ENCODE measurements around the gene CAPN5.

The CAPN5 gene

DNA sequence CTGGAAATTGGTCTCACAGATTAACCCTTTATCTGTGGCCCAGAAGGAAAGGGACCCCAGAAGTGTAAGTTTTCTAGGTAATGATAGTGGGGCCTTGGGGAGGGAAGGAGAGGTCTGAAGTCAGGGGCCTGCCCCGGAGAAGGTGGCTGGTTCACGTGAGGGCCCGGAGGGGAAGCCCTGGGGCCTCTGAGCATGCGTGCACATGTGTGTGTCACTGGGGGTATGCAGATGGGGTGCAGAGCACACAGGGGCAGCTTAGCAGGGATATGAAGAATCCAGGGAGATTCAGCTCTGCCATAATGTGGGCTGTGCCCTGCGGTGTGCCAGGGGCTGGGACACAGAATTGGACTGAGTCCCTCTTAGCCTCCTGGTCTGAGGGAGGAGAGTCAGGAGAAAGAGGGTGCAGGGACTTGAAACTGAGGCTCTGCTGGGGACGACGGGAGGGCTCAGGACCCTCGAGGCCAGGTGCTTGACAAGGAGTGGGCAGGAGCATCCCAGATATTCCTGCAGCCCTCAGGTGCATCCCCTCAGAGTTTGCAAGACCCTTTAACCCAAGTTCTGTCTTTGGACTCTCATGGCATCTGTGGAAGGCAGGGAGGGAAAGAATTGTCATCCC lies 76.7 kb downstream of the CAPN5 start:
- no peaks in the 10 kb centered on the region for H3K27me3 ChIP-seq (ENCODE audit: low read depth, low read length)
- no peak overlapping the region for H3K4me3 ChIP-seq (ENCODE audit: low read length)
- peaks cover 34% of the 10 kb centered on the region for H3K4me1 ChIP-seq (ENCODE audit: low read length)
- H2AFZ ChIP-seq (ENCODE audit: low read depth, low read length) = peak overlapping the region; percentile 35; the same call in 1 of the 2 replicates
- H4K20me1 ChIP-seq (ENCODE audit: insufficient read depth, low read length) = no peaks in the 10 kb centered on the region
- H3K9ac ChIP-seq (ENCODE audit: low read length) = no peak overlapping the region; the same call in 1 of the 2 replicates
- H3K36me3 ChIP-seq (replicated peaks; ENCODE audit: low read depth, low read length) = no peaks in the 10 kb centered on the region
- H3K4me2 ChIP-seq (ENCODE audit: low read length) = peak overlapping the region; percentile 48
- no peak overlapping the region for H3K27ac ChIP-seq (ENCODE audit: low read length)
- no peaks in the 10 kb centered on the region for H3K79me2 ChIP-seq (ENCODE audit: low read length)
- TF ChIP-seq CTCF (IDR thresholded peaks at IDR 0.05; ENCODE audit: low read depth, low read length) = no peak
- no peak for TF ChIP-seq EZH2phosphoT487 (IDR thresholded peaks at IDR 0.05; ENCODE audit: low read depth)
- no peaks in the 10 kb centered on the region for H3K9me3 ChIP-seq (ENCODE audit: insufficient read depth, low read length)

GRCh38 chr11:77144196-77144856 lies 77.6 kb downstream of the CAPN5 start:
- Histone ChIP-seq H3K4me1 (ENCODE audit: low read length) (peaks cover 26% of the 10 kb centered on the region), H3K4me2 (ENCODE audit: low read length) (no peak overlapping the region), H3K36me3 (replicated peaks; ENCODE audit: low read depth, low read length) (no peaks in the 10 kb centered on the region), H3K9ac (ENCODE audit: low read length) (no peak overlapping the region), H4K20me1 (ENCODE audit: insufficient read depth, low read length) (no peaks in the 10 kb centered on the region), H3K4me3 (ENCODE audit: low read length) (no peak overlapping the region), H3K27me3 (ENCODE audit: low read depth, low read length) (no peaks in the 10 kb centered on the region), H3K27ac (ENCODE audit: low read length) (no peak overlapping the region), H2AFZ (ENCODE audit: low read depth, low read length) (no peak overlapping the region), H3K79me2 (ENCODE audit: low read length) (no peaks in the 10 kb centered on the region), H3K9me3 (ENCODE audit: insufficient read depth, low read length) (no peaks in the 10 kb centered on the region)
- TF ChIP-seq CTCF (IDR thresholded peaks at IDR 0.05; ENCODE audit: low read depth, low read length) (no peak), EZH2phosphoT487 (IDR thresholded peaks at IDR 0.05; ENCODE audit: low read depth) (no peak)

DNA sequence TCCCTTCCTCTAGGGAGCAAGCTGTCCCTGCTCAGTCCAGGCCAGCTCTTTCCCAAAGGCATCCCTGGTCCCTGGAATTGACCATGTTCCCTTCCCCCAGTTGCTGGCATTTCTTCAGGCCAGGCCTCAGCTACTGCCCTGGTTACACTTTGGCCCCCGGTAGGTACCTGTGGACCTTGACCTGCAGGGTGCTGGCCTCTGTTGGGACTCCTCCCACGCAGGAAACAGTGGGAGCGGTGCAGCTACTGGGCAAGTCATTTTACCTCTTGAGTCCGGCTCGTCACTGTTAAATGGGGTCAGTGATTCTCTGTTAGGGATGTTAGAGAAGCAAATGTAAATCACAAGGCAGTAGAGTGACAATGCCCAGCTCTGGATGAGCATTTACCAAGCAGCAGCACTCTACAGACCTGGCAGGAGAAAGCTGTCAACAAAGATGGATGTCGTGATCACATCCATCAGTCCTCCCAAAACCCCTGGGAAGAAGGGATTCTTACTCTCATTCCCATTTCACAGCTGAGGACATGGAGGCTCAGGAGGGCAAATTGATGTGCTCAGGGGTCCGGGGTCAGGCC lies 78.2 kb downstream of the CAPN5 start:
- Histone ChIP-seq H4K20me1 (ENCODE audit: insufficient read depth, low read length) (no peaks in the 10 kb centered on the region), H3K79me2 (ENCODE audit: low read length) (no peaks in the 10 kb centered on the region), H3K27me3 (ENCODE audit: low read depth, low read length) (no peaks in the 10 kb centered on the region), H3K36me3 (replicated peaks; ENCODE audit: low read depth, low read length) (no peaks in the 10 kb centered on the region), H3K4me3 (ENCODE audit: low read length) (no peak overlapping the region), H3K9ac (ENCODE audit: low read length) (no peak overlapping the region), H3K4me1 (ENCODE audit: low read length) (peaks cover 26% of the 10 kb centered on the region), H3K4me2 (ENCODE audit: low read length) (no peak overlapping the region), H3K27ac (ENCODE audit: low read length) (no peak overlapping the region), H2AFZ (ENCODE audit: low read depth, low read length) (no peak overlapping the region), H3K9me3 (ENCODE audit: insufficient read depth, low read length) (no peaks in the 10 kb centered on the region)
- no peak for TF ChIP-seq EZH2phosphoT487 (IDR thresholded peaks at IDR 0.05; ENCODE audit: low read depth)
- TF ChIP-seq CTCF (IDR thresholded peaks at IDR 0.05; ENCODE audit: low read depth, low read length) = no peak

DNA sequence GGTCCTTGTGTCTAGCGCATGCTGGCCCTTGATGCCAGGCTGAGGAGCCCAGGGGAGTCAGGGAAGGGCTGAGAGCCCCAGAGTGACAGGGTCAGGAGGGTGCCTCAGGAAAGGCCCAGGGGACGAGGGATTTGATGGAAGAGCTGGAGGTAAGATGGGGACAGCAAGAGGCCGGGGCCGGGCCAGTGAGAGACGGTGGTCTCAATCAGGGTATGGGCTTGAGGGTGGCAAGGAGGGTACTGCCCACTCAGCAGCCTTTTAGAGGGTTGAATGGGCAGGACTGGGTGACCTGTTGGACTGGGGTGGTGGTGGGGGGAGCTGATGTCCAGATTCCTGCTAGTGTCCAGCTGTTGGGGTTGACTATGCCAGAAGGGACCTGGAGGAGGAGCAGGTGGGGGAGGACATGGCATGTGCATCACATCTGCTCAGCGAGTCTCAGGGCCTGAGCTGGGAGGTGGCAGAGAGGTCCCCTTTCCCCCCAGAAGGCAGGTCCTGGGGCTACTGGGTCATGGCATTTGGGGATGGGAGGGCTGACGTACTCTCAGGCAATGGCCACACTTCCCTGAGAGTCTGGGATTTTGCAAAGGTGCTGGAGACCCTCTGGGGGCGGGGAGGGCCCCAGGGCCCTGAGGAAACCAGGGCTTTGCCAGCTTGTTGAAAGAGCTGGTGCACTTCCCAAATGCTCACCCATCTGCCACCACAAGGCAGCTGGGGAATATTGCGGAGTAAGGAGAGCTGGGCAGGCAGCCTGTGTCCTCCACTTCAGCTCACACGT lies 79.7 kb downstream of the CAPN5 start:
- TF ChIP-seq CTCF (IDR thresholded peaks at IDR 0.05; ENCODE audit: low read depth, low read length) (no peak), EZH2phosphoT487 (IDR thresholded peaks at IDR 0.05; ENCODE audit: low read depth) (no peak)
- Histone ChIP-seq H3K9me3 (ENCODE audit: insufficient read depth, low read length) (no peaks in the 10 kb centered on the region), H2AFZ (ENCODE audit: low read depth, low read length) (no peak overlapping the region), H3K79me2 (ENCODE audit: low read length) (no peaks in the 10 kb centered on the region), H3K4me2 (ENCODE audit: low read length) (no peak overlapping the region), H3K4me3 (ENCODE audit: low read length) (no peak overlapping the region), H3K27ac (ENCODE audit: low read length) (no peak overlapping the region), H4K20me1 (ENCODE audit: insufficient read depth, low read length) (no peaks in the 10 kb centered on the region), H3K4me1 (ENCODE audit: low read length) (peaks cover 26% of the 10 kb centered on the region), H3K36me3 (replicated peaks; ENCODE audit: low read depth, low read length) (no peaks in the 10 kb centered on the region), H3K27me3 (ENCODE audit: low read depth, low read length) (no peaks in the 10 kb centered on the region), H3K9ac (ENCODE audit: low read length) (no peak overlapping the region)

Data from OCI-LY3 (cell line).